Loucy (cell line): ENCODE measurements around the gene THAP4.

Experiments
- H2AFZ ChIP-seq: fragments of 200-600 bp; sonication (generic); 2 replicates; pipeline ENCODE4 v1.6.0; 2016; ENCODE audit warnings: antibody characterized with exemption, mild to moderate bottlenecking, low read length, moderate library complexity
- H3F3A ChIP-seq: fragments of 200-600 bp; 2 replicates; pipeline ENCODE4 v1.6.0; 2016; ENCODE audit warnings: antibody characterized with exemption, low read depth, mild to moderate bottlenecking
- H3K27me3 ChIP-seq: fragments of 200-600 bp; sonication (generic); 2 replicates; pipeline ENCODE4 v1.6.1; 2014; ENCODE audit warnings: low read length, mild to moderate bottlenecking; ENCODE audit not compliant: insufficient read depth, poor library complexity, severe bottlenecking
- H3K36me3 ChIP-seq: fragments of 200-600 bp; sonication (generic); 2 replicates; pipeline ENCODE4 v1.6.1; 2016; ENCODE audit warnings: low read length; ENCODE audit not compliant: insufficient read depth
- H3K4me1 ChIP-seq: fragments of 200-600 bp; sonication (generic); 2 replicates; pipeline ENCODE4 v1.5.1; 2014; ENCODE audit warnings: low read length, mild to moderate bottlenecking; ENCODE audit not compliant: insufficient read depth, poor library complexity, severe bottlenecking
- H3K4me2 ChIP-seq: fragments of 200-600 bp; sonication (generic); 2 replicates; pipeline ENCODE4 v1.6.0; 2014; ENCODE audit warnings: antibody characterized with exemption, low read length, low read depth, mild to moderate bottlenecking; ENCODE audit not compliant: poor library complexity, severe bottlenecking
- H3K4me3 ChIP-seq: fragments of 200-600 bp; sonication (generic); 2 replicates; pipeline ENCODE4 v1.5.1; 2014; ENCODE audit warnings: low read length, mild to moderate bottlenecking, mixed read lengths; ENCODE audit not compliant: poor library complexity, severe bottlenecking
- H3K79me2 ChIP-seq: fragments of 200-600 bp; sonication (generic); 2 replicates; pipeline ENCODE4 v1.6.1; 2014; ENCODE audit warnings: low read length; ENCODE audit not compliant: insufficient read depth
- H3K9ac ChIP-seq: fragments of 200-600 bp; sonication (generic); 2 replicates; pipeline ENCODE4 v1.6.0; 2014; ENCODE audit warnings: mild to moderate bottlenecking, low read depth, low read length, moderate library complexity; ENCODE audit not compliant: poor library complexity, severe bottlenecking
- H3K9me2 ChIP-seq: fragments of 200-600 bp; sonication (generic); replicated peaks from 2 replicates; pipeline ENCODE4 v1.6.1; 2016; ENCODE audit warnings: low read depth, low read length, mixed read lengths
- H3K9me3 ChIP-seq: fragments of 200-600 bp; sonication (generic); 2 replicates; pipeline ENCODE4 v1.6.1; 2014; ENCODE audit warnings: mild to moderate bottlenecking, antibody characterized with exemption, low read length, low read depth; ENCODE audit not compliant: insufficient read depth
- H4K20me1 ChIP-seq: fragments of 200-600 bp; sonication (generic); 2 replicates; pipeline ENCODE4 v1.6.0; 2014; ENCODE audit warnings: antibody characterized with exemption, low read length, mild to moderate bottlenecking; ENCODE audit not compliant: insufficient read depth, poor library complexity, severe bottlenecking
- EZH2phosphoT487 ChIP-seq: fragments of 200-600 bp; IDR thresholded peaks from 2 replicates; pipeline ENCODE4 v1.6.1; 2018; ENCODE audit warnings: antibody characterized with exemption, mild to moderate bottlenecking, moderate library complexity, borderline replicate concordance
- TF ChIP-seq, protein P1 (sequence below): fragments of 200-600 bp; sonication (generic); conservative IDR thresholded peaks from 2 replicates; pipeline ENCODE4 v1.5.1; 2014; ENCODE audit warnings: mild to moderate bottlenecking, antibody characterized with exemption, low read length

The THAP4 gene

DNA sequence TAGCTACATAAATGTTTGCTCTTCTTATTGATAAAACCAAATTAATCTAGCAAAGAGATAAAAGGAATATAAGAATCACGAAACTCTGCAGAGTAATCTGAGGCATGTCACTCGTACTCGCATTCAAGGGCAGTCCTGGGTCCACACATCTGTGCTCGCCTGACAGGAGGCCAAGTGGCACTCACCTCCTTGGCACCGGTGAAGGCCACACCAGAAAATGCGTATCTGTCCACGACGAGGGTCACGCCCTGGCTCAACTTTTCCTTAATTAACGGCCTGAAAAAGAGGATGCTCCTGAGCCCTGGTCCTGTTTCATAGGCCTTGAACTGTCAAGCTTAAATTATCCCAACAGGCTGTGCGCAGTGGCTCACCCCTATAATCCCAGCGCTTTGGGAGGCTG, 43.1 kb upstream of the THAP4 start:
- no peaks in the 10 kb centered on the region for H4K20me1 ChIP-seq
- TF ChIP-seq EZH2phosphoT487, result no peak
- TF ChIP-seq, protein P1, sequence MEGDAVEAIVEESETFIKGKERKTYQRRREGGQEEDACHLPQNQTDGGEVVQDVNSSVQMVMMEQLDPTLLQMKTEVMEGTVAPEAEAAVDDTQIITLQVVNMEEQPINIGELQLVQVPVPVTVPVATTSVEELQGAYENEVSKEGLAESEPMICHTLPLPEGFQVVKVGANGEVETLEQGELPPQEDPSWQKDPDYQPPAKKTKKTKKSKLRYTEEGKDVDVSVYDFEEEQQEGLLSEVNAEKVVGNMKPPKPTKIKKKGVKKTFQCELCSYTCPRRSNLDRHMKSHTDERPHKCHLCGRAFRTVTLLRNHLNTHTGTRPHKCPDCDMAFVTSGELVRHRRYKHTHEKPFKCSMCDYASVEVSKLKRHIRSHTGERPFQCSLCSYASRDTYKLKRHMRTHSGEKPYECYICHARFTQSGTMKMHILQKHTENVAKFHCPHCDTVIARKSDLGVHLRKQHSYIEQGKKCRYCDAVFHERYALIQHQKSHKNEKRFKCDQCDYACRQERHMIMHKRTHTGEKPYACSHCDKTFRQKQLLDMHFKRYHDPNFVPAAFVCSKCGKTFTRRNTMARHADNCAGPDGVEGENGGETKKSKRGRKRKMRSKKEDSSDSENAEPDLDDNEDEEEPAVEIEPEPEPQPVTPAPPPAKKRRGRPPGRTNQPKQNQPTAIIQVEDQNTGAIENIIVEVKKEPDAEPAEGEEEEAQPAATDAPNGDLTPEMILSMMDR, result no peak
- H3F3A ChIP-seq, result no peaks in the 10 kb centered on the region
- H3K9me3 ChIP-seq, result no peaks in the 10 kb centered on the region
- H3K9me2 ChIP-seq, result no peaks in the 10 kb centered on the region
- H3K4me2 ChIP-seq, result no peak overlapping the region
- H3K36me3 ChIP-seq, result peaks cover 40% of the 10 kb centered on the region; the same call in 1 of the 2 replicates
- no peaks in the 10 kb centered on the region for H3K27me3 ChIP-seq
- no peak overlapping the region for H2AFZ ChIP-seq
- peaks cover 29% of the 10 kb centered on the region for H3K79me2 ChIP-seq
- H3K4me1 ChIP-seq, result peaks cover 2% of the 10 kb centered on the region
- no peak overlapping the region for H3K9ac ChIP-seq
- H3K4me3 ChIP-seq, result no peak overlapping the region

DNA sequence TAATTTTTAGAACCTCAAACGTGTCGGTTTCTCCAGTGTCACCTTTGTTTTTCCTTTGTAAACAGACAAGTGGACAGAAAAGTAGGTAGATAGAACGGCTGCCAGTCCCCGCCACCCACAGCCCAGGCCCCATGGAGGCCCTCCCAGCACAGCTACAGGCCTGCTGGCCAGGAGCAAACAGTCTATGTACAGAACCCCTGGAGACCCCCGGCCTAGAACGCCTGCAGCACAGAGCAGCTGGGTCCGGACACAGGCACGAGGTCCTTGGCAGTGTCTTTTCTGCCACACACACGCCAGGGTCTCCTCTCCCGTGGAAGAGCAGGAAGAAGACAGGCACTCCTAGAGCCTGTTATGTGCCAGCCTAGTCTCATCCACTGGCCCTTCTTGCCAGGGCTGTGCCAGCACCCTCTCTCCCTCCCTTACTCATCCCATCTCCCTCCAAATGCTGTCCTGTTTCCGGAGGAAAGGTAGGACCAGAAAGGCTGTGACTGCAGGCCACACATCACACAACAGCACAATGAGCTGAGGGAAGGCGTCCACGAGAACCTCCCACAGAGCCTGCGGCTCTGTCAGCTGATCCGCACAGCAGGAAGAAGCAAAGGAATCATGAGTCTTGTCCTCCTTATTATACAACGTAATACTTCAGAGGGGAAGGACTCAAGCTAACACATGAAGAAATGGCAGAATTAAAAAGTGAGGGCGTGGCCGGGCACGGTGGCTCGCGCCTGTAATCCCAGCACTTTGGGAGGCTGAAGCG, 42.0 kb upstream of the THAP4 start:
- no peak overlapping the region for H3K9ac ChIP-seq
- H4K20me1 ChIP-seq, result no peaks in the 10 kb centered on the region
- H3K36me3 ChIP-seq, result peaks cover 44% of the 10 kb centered on the region; the same call in 1 of the 2 replicates

GRCh38 chr2:241678307-241678706, 41.3 kb upstream of the THAP4 start:
- Histone ChIP-seq H3F3A (no peaks in the 10 kb centered on the region), H3K4me3 (no peak overlapping the region), H3K36me3 (peaks cover 44% of the 10 kb centered on the region; the same call in 1 of the 2 replicates), H3K79me2 (peaks cover 11% of the 10 kb centered on the region; the same call in 1 of the 2 replicates), H4K20me1 (no peaks in the 10 kb centered on the region), H2AFZ (no peak overlapping the region), H3K4me1 (no peaks in the 10 kb centered on the region), H3K27me3 (no peaks in the 10 kb centered on the region), H3K9ac (no peak overlapping the region), H3K9me3 (no peaks in the 10 kb centered on the region), H3K4me2 (no peak overlapping the region), H3K9me2 (no peaks in the 10 kb centered on the region)
- TF ChIP-seq, protein P1, result no peak
- TF ChIP-seq EZH2phosphoT487, result no peak

More for the DNA sequence above, 42.0 kb upstream of the THAP4 start:
- Histone ChIP-seq H3K4me1 (peaks cover 2% of the 10 kb centered on the region), H3K9me2 (no peaks in the 10 kb centered on the region), H3K4me3 (no peak overlapping the region), H3K9me3 (no peaks in the 10 kb centered on the region), H3F3A (no peaks in the 10 kb centered on the region), H3K27me3 (no peaks in the 10 kb centered on the region), H2AFZ (no peak overlapping the region), H3K79me2 (peaks cover 18% of the 10 kb centered on the region), H3K4me2 (no peak overlapping the region)
- TF ChIP-seq EZH2phosphoT487, result no peak
- TF ChIP-seq, protein P1, result no peak
